Liver (tissue), 3 donors: ENCODE data around the gene RAI1.
"Not testable (repeated sequence)": the region's sequence is repeated elsewhere in the genome, so short reads cannot be mapped to it uniquely, and the experiment has no call there.

Experiments
- CTCF ChIP-seq: fragments of 150-350 bp; IDR thresholded peaks from 2 replicates; pipeline ENCODE4 v1.5.1; 2017; ENCODE audit warnings: improper control_type of control experiment, low read depth, low read length; ENCODE audit not compliant: missing input control
- HNF4G ChIP-seq: IDR thresholded peaks from 2 replicates; pipeline ENCODE4 v1.6.1; 2016; ENCODE audit warnings: antibody characterized with exemption
- JUND ChIP-seq, 2 donors: IDR thresholded peaks; 2 replicates each; pipeline ENCODE4 v1.6.1; 2016; ENCODE audit warnings: antibody characterized with exemption in 2 of 2
- NR2F2 ChIP-seq: IDR thresholded peaks from 2 replicates; pipeline ENCODE4 v1.6.1; 2016; ENCODE audit warnings: antibody characterized with exemption
- RAD21 ChIP-seq, 2 donors: IDR thresholded peaks; 2 replicates each; pipeline ENCODE4 v1.6.1; 2016; ENCODE audit warnings: antibody characterized with exemption in 2 of 2, mild to moderate bottlenecking in 2 of 2
- REST ChIP-seq: IDR thresholded peaks from 2 replicates; pipeline ENCODE4 v1.6.1; 2016; ENCODE audit warnings: antibody characterized with exemption, mild to moderate bottlenecking
- ZBTB33 ChIP-seq: IDR thresholded peaks from 2 replicates; pipeline ENCODE4 v1.6.1; 2016; ENCODE audit warnings: antibody characterized with exemption
- donor health status: healthy.
- donor health status: healthy.

- not testable (repeated sequence) for TF ChIP-seq REST; HNF4G; CTCF; NR2F2; JUND (IDR thresholded peaks at IDR 0.05); RAD21 (IDR thresholded peaks at IDR 0.05); ZBTB33
Observed at GRCh38 chr17:17632690-17633089, 48.6 kb upstream of the RAI1 start.
